ENCODE measurements around the gene DAAM1. TPM values are rescaled to one million over a fixed set of nuclear protein-coding genes. Genes with fewer than 3 reads are reported as not detected.

Gene DAAM1
- total and polyA plus RNA-seq, 10 donors: 8.3 to 76.1 (median 35.2) TPM

GRCh38 chr14:59238216-59238615 lies 49.7 kb downstream of the DAAM1 start:
- Histone ChIP-seq H3K27ac (no peak overlapping the region), H3K9me3 (no peaks in the 10 kb centered on the region), H3K4me3 (no peak overlapping the region), H3K4me1 (peaks cover 0 to 18% (median 0%) of the 10 kb centered on the region in 6 donors), H3K36me3 (no peaks in the 10 kb centered on the region), H3K27me3 (replicated peaks in 1 of 7) (no peaks in the 10 kb centered on the region)
- no peak for DNase-seq
- TF ChIP-seq CTCF (IDR thresholded peaks at IDR 0.05 in 8 of 11, conservative IDR thresholded peaks at IDR 0.05 in 3 of 11) (no peak), POLR2AphosphoS5 (IDR thresholded peaks at IDR 0.05) (no peak), POLR2A (IDR thresholded peaks at IDR 0.05) (no peak)
- 68 to 77% (median 74%) methylated on average over 5 of the region's 5 CpGs for WGBS, 5 donors
- intact Hi-C loops (cut with DNase I; ENCODE audit: low total_unique reads): no loop called here

- H3K4me1 ChIP-seq: peaks cover 0 to 18% (median 0%) of the 10 kb centered on the region in 6 donors
- no peak for TF ChIP-seq POLR2AphosphoS5 (IDR thresholded peaks at IDR 0.05)
- TF ChIP-seq CTCF (IDR thresholded peaks at IDR 0.05 in 8 of 11, conservative IDR thresholded peaks at IDR 0.05 in 3 of 11): no peak
- TF ChIP-seq POLR2A (IDR thresholded peaks at IDR 0.05): no peak
- intact Hi-C loops (cut with DNase I; ENCODE audit: low total_unique reads): no loop called here
- no peak overlapping the region for H3K27ac ChIP-seq
- no peaks in the 10 kb centered on the region for H3K36me3 ChIP-seq
- no peaks in the 10 kb centered on the region for H3K9me3 ChIP-seq
- no peaks in the 10 kb centered on the region for H3K27me3 ChIP-seq (replicated peaks in 1 of 7)
- no peak overlapping the region for H3K4me3 ChIP-seq
- DNase-seq: no peak
Measured at GRCh38 chr14:59239022-59239421, 50.6 kb downstream of the DAAM1 start.

- intact Hi-C loops (cut with DNase I; ENCODE audit: low total_unique reads): no loop called here
- no peak overlapping the region for H3K4me3 ChIP-seq
- H3K27me3 ChIP-seq (replicated peaks in 1 of 7): no peaks in the 10 kb centered on the region
- TF ChIP-seq POLR2AphosphoS5 (IDR thresholded peaks at IDR 0.05) (no peak), POLR2A (IDR thresholded peaks at IDR 0.05) (no peak), CTCF (IDR thresholded peaks at IDR 0.05 in 8 of 11, conservative IDR thresholded peaks at IDR 0.05 in 3 of 11) (no peak)
- H3K27ac ChIP-seq: no peak overlapping the region
- WGBS, 5 donors: 89 to 96% (median 93%) methylated on average over 2 of the region's 2 CpGs
- no peak for DNase-seq
- H3K36me3 ChIP-seq: no peaks in the 10 kb centered on the region
- H3K4me1 ChIP-seq: peaks cover 0 to 26% (median 0%) of the 10 kb centered on the region in 6 donors
- H3K9me3 ChIP-seq: no peaks in the 10 kb centered on the region
Measured at GRCh38 chr14:59240356-59240755, 51.9 kb downstream of the DAAM1 start.

- Histone ChIP-seq H3K36me3 (no peaks in the 10 kb centered on the region), H3K9me3 (no peaks in the 10 kb centered on the region), H3K27me3 (replicated peaks in 1 of 7) (no peaks in the 10 kb centered on the region), H3K4me1 (peaks cover 0 to 33% (median 3%) of the 10 kb centered on the region in 6 donors), H3K27ac (no peak overlapping the region), H3K4me3 (no peak overlapping the region)
- WGBS, 5 donors: 43 to 64% (median 50%) methylated on average over 2 of the region's 2 CpGs
- intact Hi-C loops (cut with DNase I; ENCODE audit: low total_unique reads): no loop called here
- TF ChIP-seq POLR2AphosphoS5 (IDR thresholded peaks at IDR 0.05) (no peak), CTCF (IDR thresholded peaks at IDR 0.05 in 8 of 11, conservative IDR thresholded peaks at IDR 0.05 in 3 of 11) (no peak), POLR2A (IDR thresholded peaks at IDR 0.05) (no peak)
- DNase-seq: no peak
Measured at GRCh38 chr14:59241121-59241520, 52.7 kb downstream of the DAAM1 start.

All from spleen (tissue), 11 donors.